Measurements from ENCODE around the gene CBR3.

CBR3 gene

DNA sequence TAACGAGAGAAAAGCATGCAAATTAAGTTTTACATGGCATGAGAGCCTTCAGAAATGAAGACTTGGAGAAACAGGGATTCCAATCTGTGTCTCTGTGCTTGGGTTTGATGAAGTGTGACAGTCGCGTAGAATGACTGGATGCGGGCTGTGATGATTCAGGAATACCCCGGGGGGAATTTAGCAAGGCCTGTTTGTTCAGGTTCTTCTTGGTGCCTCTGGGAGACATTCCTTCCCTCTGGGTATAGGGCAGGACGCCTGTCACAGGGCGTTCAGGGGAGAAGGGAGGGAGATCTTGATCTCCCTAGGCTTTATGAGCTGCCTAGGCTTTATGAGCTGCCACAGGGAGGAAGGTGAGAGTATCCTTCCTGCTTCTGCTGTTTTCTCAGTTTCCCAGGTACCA is 58.3 kb downstream of the CBR3 start (continued):
- no peak for TF ChIP-seq ZNF473 (tag by site-specific recombination; IDR thresholded peaks at IDR 0.05)
- TF ChIP-seq ZNF501 (tag by site-specific recombination; IDR thresholded peaks at IDR 0.05), result no peak
- no peak for TF ChIP-seq ZNF626 (tag by site-specific recombination; IDR thresholded peaks at IDR 0.05)
- TF ChIP-seq ZNF571 (tag by site-specific recombination; IDR thresholded peaks at IDR 0.05), result no peak
- TF ChIP-seq ZNF561 (tag by site-specific recombination; IDR thresholded peaks at IDR 0.05; ENCODE audit: borderline replicate concordance), result no peak
- TF ChIP-seq BCL11B (tag by site-specific recombination; IDR thresholded peaks at IDR 0.05; ENCODE audit: low read depth), result no peak

- H3K4me1 ChIP-seq (ENCODE audit: control insufficient read depth, insufficient read depth, low read length), result no peaks in the 10 kb centered on the region
- ChIA-PET CTCF (interaction anchor here (0.8 kb wide), 1 partner anchor 10 kb away, joined by 3 read pairs; no protein-coding TSS in a partner anchor), POLR2A (no interaction called here)
- H3K9me3 ChIP-seq (ENCODE audit: control insufficient read depth, insufficient read depth, low read depth, low read length), result no peaks in the 10 kb centered on the region
- no peak overlapping the region for H3K27ac ChIP-seq (ENCODE audit: extremely low read depth, low read depth, low read length)
- H3K36me3 ChIP-seq (ENCODE audit: control insufficient read depth in 2 of 2, insufficient read depth in 1 of 2, low read length in 2 of 2), result no peaks in the 10 kb centered on the region
- TF ChIP-seq ZNF561 (tag by site-specific recombination; IDR thresholded peaks at IDR 0.05; ENCODE audit: borderline replicate concordance), result peak; percentile 29; the same call in 1 of the 2 replicates
- TF ChIP-seq ZNF555 (tag by site-specific recombination; conservative IDR thresholded peaks at IDR 0.05), result no peak
- no peak for TF ChIP-seq ZNF548 (tag by site-specific recombination; IDR thresholded peaks at IDR 0.05)
- no peak for TF ChIP-seq ZSCAN18 (tag by site-specific recombination; IDR thresholded peaks at IDR 0.05)
- no peak for TF ChIP-seq ZNF394 (tag by site-specific recombination; IDR thresholded peaks at IDR 0.05; ENCODE audit: borderline replicate concordance)
- TF ChIP-seq ZBTB17 (tag by site-specific recombination; IDR thresholded peaks at IDR 0.05), result peak; percentile 44; the same call in 1 of the 2 replicates
- TF ChIP-seq ZNF776 (tag by site-specific recombination; IDR thresholded peaks at IDR 0.05; ENCODE audit: borderline replicate concordance), result no peak
- TF ChIP-seq OSR2 (tag by site-specific recombination; IDR thresholded peaks at IDR 0.05), result no peak
- TF ChIP-seq ZNF707 (tag by site-specific recombination; IDR thresholded peaks at IDR 0.05), result no peak
- TF ChIP-seq ZNF76 (tag by site-specific recombination; IDR thresholded peaks at IDR 0.05; ENCODE audit: borderline replicate concordance, low read depth), result no peak
- no peak for TF ChIP-seq ZNF660 (tag by site-specific recombination; IDR thresholded peaks at IDR 0.05)
- no peak overlapping the region for H3K4me3 ChIP-seq (ENCODE audit: low read depth, low read length)
Observed at GRCh38 chr21:36194024-36194423, 59.1 kb downstream of the CBR3 start.

DNA sequence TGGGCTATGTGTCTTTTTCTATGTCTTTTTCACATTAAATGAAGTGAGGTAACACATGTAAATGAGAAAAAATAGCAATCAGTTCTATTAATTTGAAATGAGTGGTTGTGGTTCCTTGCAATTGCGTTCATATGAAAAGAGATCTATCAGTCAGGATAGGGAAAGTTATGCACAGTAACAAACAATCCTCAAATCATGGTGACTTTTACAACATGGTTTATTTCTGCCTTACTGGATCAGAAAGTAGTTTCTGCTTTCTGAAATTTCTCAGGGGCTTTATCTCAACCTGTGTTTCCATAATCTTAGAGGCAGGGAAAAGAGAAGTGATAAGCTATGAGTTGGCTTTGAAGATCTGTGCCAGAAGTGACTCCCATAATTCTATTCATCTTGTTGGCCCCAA is 60.7 kb downstream of the CBR3 start:
- H3K4me3 ChIP-seq (ENCODE audit: low read depth, low read length), result no peak overlapping the region
- no peak for TF ChIP-seq ZNF354C (tag by site-specific recombination; IDR thresholded peaks at IDR 0.05; ENCODE audit: borderline replicate concordance, low read depth)
- TF ChIP-seq REST (tag by site-specific recombination; IDR thresholded peaks at IDR 0.05), result no peak
- TF ChIP-seq ZNF548 (tag by site-specific recombination; IDR thresholded peaks at IDR 0.05), result no peak
- TF ChIP-seq ZNF292 (tag by site-specific recombination; IDR thresholded peaks at IDR 0.05; ENCODE audit: borderline replicate concordance, low read depth), result no peak
- TF ChIP-seq RBAK (tag by site-specific recombination; IDR thresholded peaks at IDR 0.05), result peak; percentile 96
- TF ChIP-seq ZNF280C (tag by site-specific recombination; IDR thresholded peaks at IDR 0.05), result no peak
- TF ChIP-seq, protein P1, sequence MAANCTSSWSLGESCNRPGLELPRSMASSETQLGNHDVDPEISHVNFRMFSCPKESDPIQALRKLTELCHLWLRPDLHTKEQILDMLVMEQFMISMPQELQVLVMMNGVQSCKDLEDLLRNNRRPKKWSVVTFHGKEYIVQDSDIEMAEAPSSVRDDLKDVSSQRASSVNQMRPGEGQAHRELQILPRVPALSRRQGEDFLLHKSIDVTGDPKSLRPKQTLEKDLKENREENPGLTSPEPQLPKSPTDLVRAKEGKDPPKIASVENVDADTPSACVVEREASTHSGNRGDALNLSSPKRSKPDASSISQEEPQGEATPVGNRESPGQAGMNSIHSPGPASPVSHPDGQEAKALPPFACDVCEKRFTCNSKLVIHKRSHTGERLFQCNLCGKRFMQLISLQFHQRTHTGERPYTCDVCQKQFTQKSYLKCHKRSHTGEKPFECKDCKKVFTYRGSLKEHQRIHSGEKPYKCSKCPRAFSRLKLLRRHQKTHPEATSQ (tag by site-specific recombination; IDR thresholded peaks at IDR 0.05), result no peak
- TF ChIP-seq KLF7 (tag by site-specific recombination; IDR thresholded peaks at IDR 0.05; ENCODE audit: borderline replicate concordance), result no peak
- no peaks in the 10 kb centered on the region for H3K9me3 ChIP-seq (ENCODE audit: control insufficient read depth, insufficient read depth, low read depth, low read length)
- ChIA-PET CTCF (interaction anchor here (1.8 kb wide), 1 partner anchor 14 kb away, joined by 10 read pairs; no protein-coding TSS in a partner anchor), POLR2A (interaction anchor here (0.5 kb wide), 1 partner anchor 348 kb away, joined by 4 read pairs; no protein-coding TSS in a partner anchor)
- H3K36me3 ChIP-seq (ENCODE audit: control insufficient read depth in 2 of 2, insufficient read depth in 1 of 2, low read length in 2 of 2), result no peaks in the 10 kb centered on the region
- H3K4me1 ChIP-seq (ENCODE audit: control insufficient read depth, insufficient read depth, low read length), result no peaks in the 10 kb centered on the region
- H3K27ac ChIP-seq (ENCODE audit: extremely low read depth, low read depth, low read length), result no peak overlapping the region
